HTR-8/SVneo (cell line): ENCODE measurements around the gene TMA16.

Experiments used
- DNase-seq: peaks from one replicate; pipeline ENCODE4 v3.0.0; 2011; ENCODE audit warnings: low spot score, mixed read lengths; ENCODE audit not compliant: insufficient read length
- FAIRE-seq: peaks from 2 replicates; lab custom pipeline; 2011; peaks lifted over from hg19 to GRCh38; lab: Jason Lieb, UNC

The TMA16 gene

DNA sequence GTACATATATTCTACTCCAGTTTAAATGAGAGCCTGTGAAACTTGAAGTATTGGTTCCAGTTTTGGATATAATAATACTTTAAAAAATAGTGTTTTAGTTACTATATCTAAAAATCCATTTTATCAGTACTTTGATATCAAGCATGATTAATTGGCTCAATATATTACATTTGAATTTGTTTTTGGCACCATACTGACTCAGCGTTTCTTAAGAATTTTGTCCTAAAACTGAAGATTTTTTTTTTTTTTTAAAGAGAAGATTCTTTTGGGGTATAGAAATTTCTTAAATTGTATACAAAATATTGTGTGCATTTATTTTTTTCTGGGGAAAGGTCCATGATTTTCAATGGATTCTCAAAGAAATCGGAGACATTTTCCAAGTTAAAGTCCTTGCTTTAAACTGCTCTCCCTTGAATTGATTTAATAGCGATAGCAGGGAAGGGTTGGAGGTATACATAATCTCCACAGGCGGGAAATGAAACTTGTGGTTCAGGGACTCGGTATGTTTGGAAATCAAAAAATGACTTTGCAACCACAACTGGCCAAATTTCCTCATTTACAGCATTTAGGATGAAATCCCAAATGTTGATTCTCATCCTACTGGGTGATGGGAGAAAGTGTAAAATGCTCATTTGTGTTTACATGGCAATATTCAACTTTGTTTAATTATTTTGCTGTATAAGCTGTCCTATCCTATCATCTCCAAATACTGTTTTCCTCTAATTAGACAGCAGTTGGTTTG lies 62.3 kb downstream of the TMA16 start:
- no peak for FAIRE-seq

DNA sequence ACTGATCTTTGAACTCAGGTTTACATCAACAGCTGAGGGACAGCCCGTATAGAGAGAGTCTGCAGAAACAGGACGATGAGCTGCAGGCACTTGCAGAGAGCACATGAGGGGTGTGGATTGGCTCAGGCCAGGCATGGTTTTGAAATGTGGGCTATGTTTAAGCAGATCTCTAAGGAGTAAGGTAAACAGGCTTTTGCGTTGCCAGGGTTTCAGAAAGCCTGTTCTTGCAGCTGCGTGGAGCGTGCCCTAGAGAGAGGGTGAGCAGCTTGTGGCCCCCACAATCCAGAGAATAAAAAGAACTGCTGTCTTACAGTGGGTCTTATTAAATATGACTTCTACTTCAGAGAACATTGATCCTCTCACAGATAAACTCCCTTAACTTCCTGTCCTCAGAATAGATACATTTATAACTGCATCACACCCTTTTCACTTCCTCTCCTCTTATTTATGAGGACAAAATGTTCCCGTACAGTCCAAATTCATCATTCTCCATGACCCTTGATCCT lies 64.1 kb downstream of the TMA16 start:
- no peak for FAIRE-seq
- DNase-seq = no peak

More for the DNA sequence above, 62.3 kb downstream of the TMA16 start:
- DNase-seq = no peak

DNA sequence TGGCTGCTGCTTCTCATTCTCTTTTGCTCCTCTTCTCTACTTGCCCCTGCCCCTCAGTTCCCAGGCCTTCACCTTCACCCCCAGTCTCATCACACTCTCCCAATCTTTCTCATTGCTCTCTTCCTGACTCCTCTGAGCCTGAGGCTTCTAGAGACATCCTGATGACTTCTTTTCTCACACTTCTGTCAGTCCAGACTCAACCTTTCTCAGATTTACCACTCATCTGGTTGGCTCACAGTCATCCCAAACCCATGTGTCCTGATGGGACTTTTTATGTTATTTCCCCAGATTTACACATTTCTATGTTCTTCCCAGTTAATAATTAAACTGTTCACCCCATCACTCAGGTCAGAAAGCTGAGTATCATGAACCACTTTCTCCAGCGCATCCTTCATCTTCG lies 68.0 kb downstream of the TMA16 start:
- DNase-seq (no peak), FAIRE-seq (no peak)

DNA sequence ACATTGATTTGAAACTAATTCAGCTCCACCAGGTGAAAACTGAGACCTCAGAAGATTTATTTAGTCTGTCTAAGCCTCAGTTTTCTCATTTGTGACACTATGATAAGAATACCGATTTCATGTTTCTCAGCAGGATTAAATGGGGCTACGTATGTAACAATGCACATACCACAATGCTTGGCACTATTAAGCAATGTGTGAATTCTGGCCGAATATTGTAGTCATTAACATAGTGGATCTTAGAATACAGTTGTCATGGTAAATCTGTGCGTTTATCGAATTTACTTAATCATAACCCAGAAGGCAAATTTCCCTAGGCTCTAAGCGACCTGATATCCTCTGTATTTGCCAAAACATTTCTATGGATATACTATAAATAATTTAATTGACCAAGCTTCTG lies 69.1 kb downstream of the TMA16 start:
- DNase-seq (no peak), FAIRE-seq (no peak)

DNA sequence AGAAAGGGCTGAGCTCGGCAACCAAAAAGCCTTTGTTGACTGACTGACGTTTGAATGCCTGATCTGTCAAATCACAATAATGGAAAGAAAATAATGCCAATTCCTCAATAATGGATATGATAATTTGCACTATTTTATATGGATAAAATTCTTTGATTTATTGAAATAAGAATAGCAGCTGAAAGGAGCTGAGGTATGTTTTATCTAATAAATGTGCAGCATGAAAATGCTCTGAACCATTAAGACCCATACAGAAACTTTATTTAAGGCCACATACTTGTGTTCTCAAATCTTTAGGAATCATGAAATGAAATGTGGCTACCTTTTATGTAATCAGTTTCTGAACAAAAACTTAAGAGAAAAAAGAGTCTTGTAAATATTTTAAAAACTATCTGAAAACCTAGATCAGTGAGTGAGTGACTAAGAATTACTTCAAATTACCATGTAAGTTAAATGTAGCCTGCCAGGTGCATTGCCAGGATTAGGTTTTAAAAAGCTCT lies 69.8 kb downstream of the TMA16 start:
- FAIRE-seq = no peak
- DNase-seq = no peak

DNA sequence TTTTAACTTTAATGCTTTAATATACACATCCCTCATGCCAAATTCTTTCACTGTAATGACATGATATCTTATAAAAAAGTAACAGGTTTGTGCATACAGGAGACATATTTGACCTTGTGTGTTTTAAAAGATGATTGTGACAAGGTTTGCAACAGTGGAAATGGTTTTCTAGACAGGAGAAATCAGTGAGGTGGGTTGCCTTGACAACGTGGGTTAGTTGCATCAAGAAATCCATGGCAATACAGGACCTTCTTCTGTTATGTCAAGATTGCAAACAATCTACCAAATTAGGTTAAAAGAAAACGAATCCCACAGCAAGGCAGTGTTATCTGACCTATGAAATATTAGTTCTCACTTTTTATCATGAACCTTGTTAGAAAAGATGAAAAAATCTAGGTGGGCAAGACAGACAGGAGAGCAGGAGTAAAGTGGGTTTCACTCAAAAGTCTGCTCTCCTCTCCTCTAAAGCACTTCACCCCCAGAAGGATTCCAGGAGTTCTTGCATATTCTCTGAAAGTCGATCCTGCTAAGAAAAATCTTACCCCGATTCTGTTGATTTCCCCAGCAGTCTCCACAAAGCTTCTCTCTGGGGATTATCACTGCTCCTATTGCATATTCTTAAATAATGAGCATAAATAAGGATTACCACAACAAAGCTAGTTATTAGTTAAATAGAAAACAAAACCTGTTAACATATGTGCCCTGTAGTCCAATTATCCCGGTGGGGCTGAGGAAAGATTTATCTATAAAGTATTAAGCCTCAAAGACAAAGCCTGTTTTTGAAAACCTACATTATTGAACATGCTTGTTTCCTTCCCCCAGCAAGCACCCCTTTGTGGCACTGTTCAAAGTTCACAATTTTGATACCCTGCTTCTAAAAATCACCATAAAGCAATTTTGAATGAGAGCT lies 71.0 kb downstream of the TMA16 start:
- FAIRE-seq = no peak

DNA sequence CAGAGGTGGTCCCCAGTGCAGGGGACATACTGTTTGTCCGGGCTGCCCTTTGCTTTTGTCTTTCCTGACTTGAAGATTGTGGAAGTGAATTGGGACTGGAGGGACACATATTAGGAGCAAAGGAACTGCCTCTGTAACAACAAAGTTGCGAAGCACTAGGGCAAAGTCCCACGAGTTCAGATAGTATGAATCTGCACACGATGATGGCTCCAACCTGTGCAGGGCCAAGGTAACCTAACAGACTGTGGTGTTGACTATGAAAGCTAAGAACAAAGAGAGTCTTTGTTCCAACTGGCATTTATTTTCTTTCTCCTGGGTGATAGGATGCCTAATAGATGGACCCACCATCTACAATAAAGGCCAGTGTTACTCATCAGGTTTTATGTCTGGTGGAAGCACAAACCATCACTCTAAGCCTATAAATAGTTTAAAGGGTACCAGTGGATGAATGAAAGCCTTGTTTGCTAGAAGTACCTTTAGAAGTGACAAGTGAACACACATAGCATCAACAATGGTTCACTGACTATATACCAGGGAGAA lies 71.8 kb downstream of the TMA16 start:
- FAIRE-seq (no peak), DNase-seq (no peak)

More for the DNA sequence above, 71.0 kb downstream of the TMA16 start:
- no peak for DNase-seq

DNA sequence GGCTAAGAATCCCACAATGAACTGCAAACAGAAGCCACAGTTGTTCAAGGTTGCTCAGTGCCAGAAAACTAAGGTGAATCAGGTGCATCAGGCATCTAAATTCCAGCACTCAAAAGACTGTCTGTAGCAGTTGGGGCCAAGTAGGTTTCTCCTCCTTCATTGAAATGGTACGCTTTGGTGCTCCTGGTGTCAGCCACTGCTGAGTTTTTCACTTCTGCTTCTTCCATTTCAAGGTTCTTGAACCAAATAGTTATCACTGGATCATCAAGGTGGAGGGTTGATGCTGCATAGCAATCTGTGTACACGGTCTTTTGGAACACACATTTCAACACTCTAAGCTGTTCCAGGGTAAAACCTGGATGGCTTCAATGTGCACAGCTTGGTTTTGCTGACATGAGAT lies 74.4 kb downstream of the TMA16 start:
- DNase-seq (no peak), FAIRE-seq (no peak)
